Neuronal stem cell (in vitro differentiated cells): ENCODE measurements around the gene CHD2.

Experiments
- DNase-seq: peaks from one replicate; pipeline ENCODE4 v3.0.0-alpha.2; 2013; ENCODE audit warnings: low spot score
- H2AFZ ChIP-seq: one replicate; pipeline ENCODE4 v1.6.1; 2013; ENCODE audit warnings: mild to moderate bottlenecking, low read length, inconsistent platforms
- H2AK5ac ChIP-seq: 2 replicates; pipeline ENCODE4 v1.6.1; 2013; ENCODE audit warnings: low read depth, mild to moderate bottlenecking, inconsistent platforms, low read length, moderate library complexity, mixed read lengths
- H2BK120ac ChIP-seq: 2 replicates; pipeline ENCODE4 v1.6.1; 2013; ENCODE audit warnings: low read depth, mild to moderate bottlenecking, inconsistent platforms, low read length, moderate library complexity, mixed read lengths
- H2BK12ac ChIP-seq: one replicate; pipeline ENCODE4 v1.6.1; 2013; ENCODE audit warnings: low read length, inconsistent platforms
- H2BK15ac ChIP-seq: 2 replicates; pipeline ENCODE4 v1.6.1; 2013; ENCODE audit warnings: mild to moderate bottlenecking, low read length, inconsistent platforms, mixed read lengths
- H2BK5ac ChIP-seq: one replicate; pipeline ENCODE4 v1.6.1; 2013; ENCODE audit warnings: inconsistent platforms, mild to moderate bottlenecking, low read length, moderate library complexity
- H3K14ac ChIP-seq: one replicate; pipeline ENCODE4 v1.6.1; 2013; ENCODE audit warnings: low read length, inconsistent platforms
- H3K18ac ChIP-seq: 2 replicates; pipeline ENCODE4 v1.6.1; 2013; ENCODE audit warnings: low read length, inconsistent platforms
- H3K23ac ChIP-seq: 2 replicates; pipeline ENCODE4 v1.6.1; 2013; ENCODE audit warnings: low read depth, mild to moderate bottlenecking, mixed read lengths, low read length, inconsistent platforms; ENCODE audit not compliant: poor library complexity
- H3K27ac ChIP-seq: replicated peaks from 3 replicates; pipeline ENCODE4 v1.5.1; 2013; ENCODE audit warnings: low read length, inconsistent platforms
- H3K27me3 ChIP-seq, 3 experiments: 2 replicates each; pipeline ENCODE4 v1.6.1; 2013; ENCODE audit warnings: low read length in 3 of 3, mild to moderate bottlenecking in 2 of 3, inconsistent platforms in 1 of 3, low read depth in 1 of 3, mixed read lengths in 1 of 3, moderate library complexity in 1 of 3; ENCODE audit not compliant: control insufficient read depth in 3 of 3, insufficient read depth in 3 of 3
- H3K36me3 ChIP-seq, 2 donors: replicated peaks in 1 of 2; 2 replicates each; pipeline ENCODE4 v1.6.1; 2013; ENCODE audit warnings: low read length in 2 of 2; ENCODE audit not compliant: control insufficient read depth in 2 of 2, insufficient read depth in 2 of 2
- H3K4ac ChIP-seq: 2 replicates; pipeline ENCODE4 v1.6.1; 2013; ENCODE audit warnings: inconsistent platforms, mild to moderate bottlenecking, low read length, moderate library complexity
- H3K4me1 ChIP-seq, 2 donors: 1 replicate in 1 of 2; 2 replicates in 1 of 2; pipeline ENCODE4 v1.6.1; 2013; ENCODE audit warnings: low read length in 2 of 2, low read depth in 1 of 2; ENCODE audit not compliant: control insufficient read depth in 2 of 2, insufficient read depth in 1 of 2
- H3K4me2 ChIP-seq: one replicate; pipeline ENCODE4 v1.6.1; 2013; ENCODE audit warnings: mild to moderate bottlenecking, low read length, inconsistent platforms; ENCODE audit not compliant: insufficient read depth, poor library complexity, severe bottlenecking
- H3K4me3 ChIP-seq, 2 donors: 2 replicates each; pipeline ENCODE4 v1.5.1; 2013; ENCODE audit warnings: low read length in 2 of 2, mild to moderate bottlenecking in 2 of 2, inconsistent platforms in 1 of 2, moderate library complexity in 1 of 2
- H3K79me1 ChIP-seq: one replicate; pipeline ENCODE4 v1.6.1; 2013; ENCODE audit warnings: low read depth, mild to moderate bottlenecking, inconsistent platforms, low read length, moderate library complexity
- H3K9ac ChIP-seq: one replicate; pipeline ENCODE4 v1.6.1; 2013; ENCODE audit warnings: mild to moderate bottlenecking, low read depth, low read length, inconsistent platforms; ENCODE audit not compliant: poor library complexity
- H3K9me3 ChIP-seq, 2 donors: replicated peaks in 1 of 2; 2 replicates each; pipeline versions ENCODE3 to v1.6.1; 2013; ENCODE audit warnings: low read length in 2 of 2, mild to moderate bottlenecking in 2 of 2, inconsistent platforms in 1 of 2, low read depth in 1 of 2, mixed read lengths in 1 of 2, moderate library complexity in 1 of 2; ENCODE audit not compliant: control insufficient read depth in 2 of 2, insufficient read depth in 1 of 2
- H4K8ac ChIP-seq: one replicate; pipeline ENCODE4 v1.6.1; 2013; ENCODE audit warnings: low read depth, mild to moderate bottlenecking, inconsistent platforms, low read length, moderate library complexity
- H4K91ac ChIP-seq: one replicate; pipeline ENCODE4 v1.6.1; 2013; ENCODE audit warnings: low read length, low read depth, mild to moderate bottlenecking, inconsistent platforms; ENCODE audit not compliant: poor library complexity
- WGBS, 2 donors: extraction: QIAGEN DNeasy Blood & Tissue Kit; methylation state at CpG; one replicate each; pipeline ENCODE4 v1.1.7; 2013; ENCODE audit warnings: missing lambda C conversion rate in 2 of 2, mixed read lengths in 1 of 2; ENCODE audit not compliant: insufficient read length in 2 of 2, insufficient replicate concordance in 1 of 2; ENCODE audit errors: extremely low coverage in 2 of 2; 5-methylcytosine and 5-hydroxymethylcytosine counted together

CHD2 gene

DNA sequence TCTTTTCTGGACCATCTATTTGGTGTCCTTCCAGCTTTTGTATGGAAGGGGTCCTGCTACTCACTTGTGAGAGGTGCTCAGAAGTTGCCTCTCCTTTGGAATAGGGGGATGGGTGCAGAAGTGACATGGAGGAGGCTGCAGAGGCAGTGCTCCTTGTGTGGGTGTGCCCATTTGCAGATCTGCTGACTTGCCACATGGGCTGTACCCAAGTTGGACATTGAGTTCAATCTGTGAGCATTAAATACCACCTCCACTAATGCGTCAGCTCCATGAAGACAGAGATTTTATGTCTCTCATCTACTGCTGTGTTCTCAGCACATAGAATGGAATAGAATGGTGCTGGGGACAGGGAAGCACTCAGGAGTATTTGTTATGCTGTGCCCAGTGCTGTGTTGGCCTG, 112.7 kb downstream of the CHD2 start:
- no peak overlapping the region for H3K4me2 ChIP-seq
- no peak overlapping the region for H2BK15ac ChIP-seq
- no peak overlapping the region for H3K14ac ChIP-seq
- H3K9me3 ChIP-seq: no peaks in the 10 kb centered on the region
- no peak overlapping the region for H3K4me3 ChIP-seq
- H3K9ac ChIP-seq: no peak overlapping the region
- no peak overlapping the region for H2AK5ac ChIP-seq
- no peak overlapping the region for H4K91ac ChIP-seq
- H2BK5ac ChIP-seq: no peak overlapping the region
- H3K18ac ChIP-seq: no peak overlapping the region
- no peak overlapping the region for H3K23ac ChIP-seq
- DNase-seq: no peak
- no peak overlapping the region for H2BK12ac ChIP-seq
- no peak overlapping the region for H4K8ac ChIP-seq
- no peaks in the 10 kb centered on the region for H3K27me3 ChIP-seq
- H2BK120ac ChIP-seq: no peak overlapping the region
- no peaks in the 10 kb centered on the region for H3K79me1 ChIP-seq
- H2AFZ ChIP-seq: no peak overlapping the region
- peaks cover 45 to 99% of the 10 kb centered on the region in 2 donors for H3K36me3 ChIP-seq
- WGBS, 2 donors: no CpG with 5 or more reads among the region's 1 CpG
- no peak overlapping the region for H3K27ac ChIP-seq
- no peak overlapping the region for H3K4ac ChIP-seq
- H3K4me1 ChIP-seq: no peaks in the 10 kb centered on the region

DNA sequence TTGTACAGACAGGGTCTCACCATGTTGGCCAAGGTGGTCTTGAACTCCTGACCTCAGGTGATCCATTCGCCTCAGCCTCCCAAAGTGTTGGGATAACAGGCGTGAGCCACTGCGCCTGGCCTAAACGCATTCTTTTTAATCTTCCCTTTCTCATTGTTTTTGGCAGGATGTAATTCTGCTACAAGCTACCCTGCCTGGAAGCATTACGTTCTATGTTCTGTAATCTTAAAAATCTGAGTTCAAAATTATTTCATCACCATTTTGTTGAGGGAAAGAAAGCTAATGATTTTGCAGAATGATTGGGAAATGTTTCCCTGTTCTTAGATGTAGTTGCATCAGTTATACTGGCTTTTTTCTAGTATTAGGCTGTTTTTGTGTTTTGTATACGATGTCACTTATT, 117.4 kb downstream of the CHD2 start:
- Histone ChIP-seq H2BK120ac (no peak overlapping the region), H3K4me2 (no peak overlapping the region), H3K4ac (no peak overlapping the region), H3K9me3 (peaks cover 2 to 11% of the 10 kb centered on the region in 2 donors), H4K8ac (no peak overlapping the region), H3K9ac (no peak overlapping the region), H3K27me3 (no peaks in the 10 kb centered on the region), H3K79me1 (no peaks in the 10 kb centered on the region), H3K14ac (no peak overlapping the region), H3K4me1 (no peaks in the 10 kb centered on the region), H4K91ac (no peak overlapping the region), H3K18ac (no peak overlapping the region), H3K27ac (no peak overlapping the region), H3K36me3 (peaks cover 58 to 99% of the 10 kb centered on the region in 2 donors), H3K23ac (no peak overlapping the region), H3K4me3 (no peak overlapping the region), H2AK5ac (no peak overlapping the region), H2BK15ac (no peak overlapping the region), H2AFZ (no peak overlapping the region), H2BK12ac (no peak overlapping the region), H2BK5ac (no peak overlapping the region)
- no peak for DNase-seq
- WGBS, 2 donors: no CpG with 5 or more reads among the region's 6 CpGs

DNA sequence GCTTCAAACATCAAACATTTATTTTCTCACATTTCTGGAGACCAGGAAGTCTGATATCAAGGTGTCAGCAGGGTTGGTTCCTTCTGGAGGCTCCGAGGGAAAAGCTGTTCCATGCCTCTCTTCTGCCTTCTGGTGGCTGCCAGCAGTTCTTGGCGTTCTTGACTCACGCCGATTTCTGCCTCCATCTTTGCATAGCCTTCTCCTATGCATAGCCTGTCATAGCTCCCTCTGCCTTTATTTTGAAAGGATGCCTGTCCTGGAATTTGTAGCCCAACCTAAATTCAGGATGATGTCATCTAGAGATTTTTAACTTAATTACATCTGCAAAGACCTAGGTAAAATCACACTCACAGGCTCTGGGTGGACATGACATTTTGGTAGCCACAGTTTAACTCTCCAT, 118.5 kb downstream of the CHD2 start:
- H3K36me3 ChIP-seq: peaks cover 56 to 99% of the 10 kb centered on the region in 2 donors

DNA sequence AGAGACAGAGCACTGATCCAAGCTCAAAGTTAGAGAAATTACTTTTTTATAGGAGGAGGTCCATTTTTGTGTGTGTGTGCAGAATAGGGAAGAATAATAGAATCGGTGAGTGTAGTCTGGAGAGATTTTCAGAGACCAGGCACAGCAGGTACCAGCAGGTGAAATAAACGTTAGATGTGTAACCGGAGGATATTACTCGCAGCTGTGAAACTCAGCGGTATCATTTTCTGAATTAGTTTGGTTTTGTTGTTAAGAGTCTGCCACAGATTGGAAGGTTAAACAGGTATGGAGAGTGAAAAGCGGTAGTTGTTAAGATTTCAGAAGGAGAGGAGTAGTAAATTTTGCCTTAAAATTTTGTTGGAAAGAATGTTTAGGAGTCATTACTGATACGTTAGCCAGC, 119.0 kb downstream of the CHD2 start:
- no peak overlapping the region for H2BK15ac ChIP-seq
- H3K14ac ChIP-seq: no peak overlapping the region
- H3K18ac ChIP-seq: no peak overlapping the region
- no peaks in the 10 kb centered on the region for H3K79me1 ChIP-seq
- H3K27ac ChIP-seq: no peak overlapping the region
- H3K4me3 ChIP-seq: no peak overlapping the region
- no peak for DNase-seq
- H4K8ac ChIP-seq: no peak overlapping the region
- H3K27me3 ChIP-seq: no peaks in the 10 kb centered on the region
- H2BK12ac ChIP-seq: no peak overlapping the region
- H3K23ac ChIP-seq: no peak overlapping the region
- no peak overlapping the region for H3K4ac ChIP-seq
- no peak overlapping the region for H4K91ac ChIP-seq
- H2AK5ac ChIP-seq: no peak overlapping the region
- no peak overlapping the region for H3K4me2 ChIP-seq
- H2AFZ ChIP-seq: no peak overlapping the region
- peaks cover 2 to 11% of the 10 kb centered on the region in 2 donors for H3K9me3 ChIP-seq
- no peak overlapping the region for H3K9ac ChIP-seq
- WGBS, 2 donors: 100% methylated on average over 1 to 2 of the region's 7 CpGs
- H3K4me1 ChIP-seq: no peaks in the 10 kb centered on the region
- H2BK120ac ChIP-seq: no peak overlapping the region
- no peak overlapping the region for H2BK5ac ChIP-seq
- H3K36me3 ChIP-seq: peaks cover 54 to 99% of the 10 kb centered on the region in 2 donors

More for the DNA sequence above, 118.5 kb downstream of the CHD2 start:
- H3K9ac ChIP-seq: no peak overlapping the region
- H2BK120ac ChIP-seq: no peak overlapping the region
- no peak overlapping the region for H2AK5ac ChIP-seq
- H2BK5ac ChIP-seq: no peak overlapping the region
- no peak overlapping the region for H3K4ac ChIP-seq
- no peak overlapping the region for H4K91ac ChIP-seq
- H3K4me3 ChIP-seq: no peak overlapping the region
- H3K9me3 ChIP-seq: peaks cover 2 to 11% of the 10 kb centered on the region in 2 donors
- H3K27ac ChIP-seq: no peak overlapping the region
- H4K8ac ChIP-seq: no peak overlapping the region
- WGBS, 2 donors: no CpG with 5 or more reads among the region's 4 CpGs
- no peak overlapping the region for H2BK12ac ChIP-seq
- no peak overlapping the region for H3K4me2 ChIP-seq
- H3K14ac ChIP-seq: no peak overlapping the region
- DNase-seq: no peak
- H2BK15ac ChIP-seq: no peak overlapping the region
- H3K18ac ChIP-seq: no peak overlapping the region
- H3K79me1 ChIP-seq: no peaks in the 10 kb centered on the region
- H2AFZ ChIP-seq: no peak overlapping the region
- no peaks in the 10 kb centered on the region for H3K4me1 ChIP-seq
- no peak overlapping the region for H3K23ac ChIP-seq
- H3K27me3 ChIP-seq: no peaks in the 10 kb centered on the region
